A673 (cell line): ENCODE results near the gene LMAN1L. TPM values are rescaled to one million over a fixed set of nuclear protein-coding genes. Genes with fewer than 3 reads are reported as not detected.

ENCODE experiments used
- BruUV-seq: library from RNA; stranded (reverse); fragments of 400-500 nt; replicated peaks from 2 replicates; lab custom pipeline; 2021; lab: Mats Ljungman, UMichigan
- CTCF ChIA-PET: fragments of 300-600 bp; sonication (Branson Sonifier 250); formaldehyde crosslinking; loops from one replicate; lab custom pipeline; 2022; ENCODE audit warnings: antibody characterized with exemption; lab: Charles Lee
- POLR2A ChIA-PET: fragments of 300-600 bp; sonication (Branson Sonifier 250); formaldehyde crosslinking; loops from one replicate; lab custom pipeline; 2022; ENCODE audit warnings: antibody characterized with exemption; ENCODE audit not compliant: low non-redundant PET; lab: Charles Lee
- DNase-seq: peaks from one replicate; pipeline ENCODE4 v3.0.0-alpha.2; 2015; ENCODE audit warnings: low spot score
- H3K27ac ChIP-seq: fragments of 200-600 bp; sonication (generic); 2 replicates; pipeline ENCODE4 v1.5.1; 2016; ENCODE audit warnings: mixed run types, low read depth, mild to moderate bottlenecking, mixed read lengths, antibody characterized with exemption, low read length; ENCODE audit not compliant: poor library complexity, severe bottlenecking
- H3K27me3 ChIP-seq: fragments of 200-600 bp; sonication (generic); replicated peaks from 2 replicates; pipeline ENCODE4 v1.6.1; 2017; ENCODE audit warnings: mixed run types, low read depth, mild to moderate bottlenecking, mixed read lengths, antibody characterized with exemption, low read length; ENCODE audit not compliant: insufficient read depth, poor library complexity
- H3K36me3 ChIP-seq: fragments of 200-600 bp; sonication (generic); 2 replicates; pipeline ENCODE4 v1.6.1; 2016; ENCODE audit warnings: mixed run types, mild to moderate bottlenecking, mixed read lengths, antibody characterized with exemption, low read length; ENCODE audit not compliant: insufficient read depth, poor library complexity, severe bottlenecking
- H3K4me1 ChIP-seq: fragments of 200-600 bp; sonication (generic); 2 replicates; pipeline ENCODE4 v1.6.1; 2017; ENCODE audit warnings: mixed run types, mild to moderate bottlenecking, mixed read lengths, antibody characterized with exemption, low read length; ENCODE audit not compliant: insufficient read depth, poor library complexity, severe bottlenecking
- H3K4me3 ChIP-seq: fragments of 200-600 bp; sonication (generic); 2 replicates; pipeline ENCODE4 v1.5.1; 2016; ENCODE audit warnings: low read depth, mixed run types, mild to moderate bottlenecking, mixed read lengths, low read length; ENCODE audit not compliant: poor library complexity, severe bottlenecking
- H3K9me3 ChIP-seq: fragments of 200-600 bp; sonication (generic); 2 replicates; pipeline ENCODE4 v1.6.1; 2016; ENCODE audit warnings: mixed run types, low read depth, mild to moderate bottlenecking, mixed read lengths, antibody characterized with exemption, low read length; ENCODE audit not compliant: poor library complexity, severe bottlenecking
- CTCF ChIP-seq: fragments of 300-800, 200-600 bp; sonication (generic); conservative IDR thresholded peaks from 2 replicates; pipeline ENCODE4 v1.5.1; 2017; ENCODE audit warnings: low read depth, mild to moderate bottlenecking, antibody characterized with exemption, low read length, moderate library complexity, mixed read lengths
- EZH2 ChIP-seq: fragments of 200-600 bp; sonication (generic); IDR thresholded peaks from 2 replicates; pipeline ENCODE4 v1.6.1; 2017; ENCODE audit warnings: borderline replicate concordance, low read depth, mild to moderate bottlenecking, mixed read lengths, antibody characterized with exemption, low read length; ENCODE audit not compliant: poor library complexity, severe bottlenecking
- intact Hi-C: fragments of 100-400 bp; cut with micrococcal nuclease; formaldehyde crosslinking; loops from one replicate; pipeline ENCODE4 v1.10.0; 2022; ENCODE audit not compliant: unreplicated experiment
- total RNA-seq: library from RNA; stranded (reverse); gene quantifications from 2 replicates; pipeline ENCODE4 v1.2.3, GENCODE V29; 2021

LMAN1L gene
- total RNA-seq, 1 experiment from 2014 or later, result 0.80 TPM

- POLR2A ChIA-PET, result no interaction called here
Observed at GRCh38 chr15:74804935-74805334, 7.7 kb upstream of the LMAN1L start.

GRCh38 chr15:74807282-74807681, 5.4 kb upstream of the LMAN1L start:
- H3K4me1 ChIP-seq, result no peaks in the 10 kb centered on the region
- ChIA-PET POLR2A (no interaction called here), CTCF (no interaction called here)
- no peak for DNase-seq
- no TSS peak for BruUV-seq
- no peak overlapping the region for H3K4me3 ChIP-seq
- H3K27me3 ChIP-seq, result no peaks in the 10 kb centered on the region
- H3K9me3 ChIP-seq, result no peaks in the 10 kb centered on the region
- H3K36me3 ChIP-seq, result peaks cover 11% of the 10 kb centered on the region
- TF ChIP-seq CTCF, result no peak
- no peak for TF ChIP-seq EZH2
- H3K27ac ChIP-seq, result no peak overlapping the region
- intact Hi-C loops, result no loop called here

More at GRCh38 chr15:74804935-74805334, 7.7 kb upstream of the LMAN1L start:
- Histone ChIP-seq H3K4me3 (no peak overlapping the region), H3K27ac (no peak overlapping the region), H3K4me1 (no peaks in the 10 kb centered on the region), H3K27me3 (no peaks in the 10 kb centered on the region), H3K36me3 (peaks cover 34% of the 10 kb centered on the region), H3K9me3 (no peaks in the 10 kb centered on the region)
- TF ChIP-seq CTCF (no peak), EZH2 (no peak)
- no peak for DNase-seq
- CTCF ChIA-PET, result no interaction called here
- intact Hi-C loops, result no loop called here
- BruUV-seq, result no TSS peak

GRCh38 chr15:74808078-74808839, 4.4 kb upstream of the LMAN1L start:
- ChIA-PET POLR2A (no interaction called here), CTCF (no interaction called here)
- Histone ChIP-seq H3K4me1 (no peaks in the 10 kb centered on the region), H3K27me3 (no peaks in the 10 kb centered on the region), H3K36me3 (peaks cover 2% of the 10 kb centered on the region), H3K4me3 (no peak overlapping the region), H3K9me3 (no peaks in the 10 kb centered on the region), H3K27ac (no peak overlapping the region)
- intact Hi-C loops, result no loop called here
- BruUV-seq, result no TSS peak
- no peak for DNase-seq
- TF ChIP-seq EZH2 (no peak), CTCF (no peak)
